ENCODE results near the gene XPNPEP1.

XPNPEP1 gene

DNA sequence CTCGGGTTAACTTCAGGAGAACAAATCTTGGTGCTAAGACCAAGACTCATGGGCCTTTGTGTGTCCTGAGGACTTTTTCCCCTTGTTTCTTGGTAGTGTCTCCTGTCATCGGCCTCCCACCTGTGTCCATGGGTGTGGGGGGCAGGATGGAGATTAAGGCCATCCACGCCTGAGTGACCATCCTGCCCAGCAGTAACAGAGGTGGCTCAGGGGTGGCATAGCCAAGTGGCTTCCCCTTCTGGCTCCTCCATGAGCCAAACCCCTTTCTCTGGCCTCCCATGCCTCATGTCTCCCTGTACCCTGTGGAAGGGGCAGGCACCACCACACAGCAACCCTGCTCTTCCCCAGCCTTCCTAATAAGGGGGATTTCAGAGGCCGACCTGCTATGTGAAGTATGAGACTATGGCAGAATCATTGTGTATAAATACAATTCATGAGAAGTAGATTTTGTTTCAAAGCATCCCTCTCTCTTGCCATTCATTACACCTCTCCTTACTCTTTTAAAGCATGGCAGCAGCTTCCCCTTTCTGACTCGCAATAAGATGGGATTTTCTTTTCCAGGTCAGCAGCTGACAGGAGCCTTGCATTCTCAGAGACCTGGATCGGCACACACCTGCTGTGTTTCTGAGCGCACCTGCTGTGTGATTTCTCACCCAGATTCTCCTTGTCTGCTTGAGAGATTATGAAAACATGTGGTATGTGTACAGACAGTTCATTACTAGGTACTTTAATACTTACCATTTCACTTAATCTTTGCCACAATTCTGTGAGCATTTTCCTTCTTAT, 102.5 kb downstream of the XPNPEP1 start:
- no peak for TF ChIP-seq EZH2phosphoT487 (conservative IDR thresholded peaks at IDR 0.05; ENCODE audit: low read length)
- TF ChIP-seq, protein P1, sequence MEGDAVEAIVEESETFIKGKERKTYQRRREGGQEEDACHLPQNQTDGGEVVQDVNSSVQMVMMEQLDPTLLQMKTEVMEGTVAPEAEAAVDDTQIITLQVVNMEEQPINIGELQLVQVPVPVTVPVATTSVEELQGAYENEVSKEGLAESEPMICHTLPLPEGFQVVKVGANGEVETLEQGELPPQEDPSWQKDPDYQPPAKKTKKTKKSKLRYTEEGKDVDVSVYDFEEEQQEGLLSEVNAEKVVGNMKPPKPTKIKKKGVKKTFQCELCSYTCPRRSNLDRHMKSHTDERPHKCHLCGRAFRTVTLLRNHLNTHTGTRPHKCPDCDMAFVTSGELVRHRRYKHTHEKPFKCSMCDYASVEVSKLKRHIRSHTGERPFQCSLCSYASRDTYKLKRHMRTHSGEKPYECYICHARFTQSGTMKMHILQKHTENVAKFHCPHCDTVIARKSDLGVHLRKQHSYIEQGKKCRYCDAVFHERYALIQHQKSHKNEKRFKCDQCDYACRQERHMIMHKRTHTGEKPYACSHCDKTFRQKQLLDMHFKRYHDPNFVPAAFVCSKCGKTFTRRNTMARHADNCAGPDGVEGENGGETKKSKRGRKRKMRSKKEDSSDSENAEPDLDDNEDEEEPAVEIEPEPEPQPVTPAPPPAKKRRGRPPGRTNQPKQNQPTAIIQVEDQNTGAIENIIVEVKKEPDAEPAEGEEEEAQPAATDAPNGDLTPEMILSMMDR (IDR thresholded peaks at IDR 0.05; ENCODE audit: insufficient read depth, low read length, poor library complexity, severe bottlenecking), result no peak
- Histone ChIP-seq H3K9ac (ENCODE audit: low read length) (no peak overlapping the region), H4K20me1 (ENCODE audit: low read depth, low read length) (no peaks in the 10 kb centered on the region), H3K27ac (ENCODE audit: low read depth, low read length) (no peak overlapping the region), H3K36me3 (ENCODE audit: low read length) (no peaks in the 10 kb centered on the region), H3K4me2 (ENCODE audit: low read depth, low read length, poor library complexity, severe bottlenecking) (no peak overlapping the region), H3K4me3 (ENCODE audit: insufficient read depth, low read length, poor library complexity, severe bottlenecking) (no peak overlapping the region), H3K9me3 (ENCODE audit: insufficient read depth, low read length) (no peaks in the 10 kb centered on the region), H3K9me2 (replicated peaks; ENCODE audit: insufficient read depth, low read length) (no peaks in the 10 kb centered on the region; the same call in 1 of the 2 replicates), H3K27me3 (ENCODE audit: low read length) (no peaks in the 10 kb centered on the region), H3K79me2 (ENCODE audit: insufficient read depth, low read length) (no peaks in the 10 kb centered on the region), H2AFZ (ENCODE audit: low read depth, low read length, severe bottlenecking) (no peak overlapping the region), H3F3A (ENCODE audit: insufficient read depth) (no peaks in the 10 kb centered on the region)

- Histone ChIP-seq H3F3A (ENCODE audit: insufficient read depth) (no peaks in the 10 kb centered on the region), H3K36me3 (ENCODE audit: low read length) (no peaks in the 10 kb centered on the region), H3K9me2 (replicated peaks; ENCODE audit: insufficient read depth, low read length) (no peaks in the 10 kb centered on the region; the same call in 1 of the 2 replicates), H3K4me3 (ENCODE audit: insufficient read depth, low read length, poor library complexity, severe bottlenecking) (no peak overlapping the region), H3K27ac (ENCODE audit: low read depth, low read length) (no peak overlapping the region), H3K4me2 (ENCODE audit: low read depth, low read length, poor library complexity, severe bottlenecking) (no peak overlapping the region), H3K9me3 (ENCODE audit: insufficient read depth, low read length) (no peaks in the 10 kb centered on the region), H3K79me2 (ENCODE audit: insufficient read depth, low read length) (no peaks in the 10 kb centered on the region), H4K20me1 (ENCODE audit: low read depth, low read length) (no peaks in the 10 kb centered on the region), H2AFZ (ENCODE audit: low read depth, low read length, severe bottlenecking) (no peak overlapping the region), H3K9ac (ENCODE audit: low read length) (no peak overlapping the region), H3K27me3 (ENCODE audit: low read length) (no peaks in the 10 kb centered on the region)
- TF ChIP-seq EZH2phosphoT487 (conservative IDR thresholded peaks at IDR 0.05; ENCODE audit: low read length), result no peak
- TF ChIP-seq, protein P1 (IDR thresholded peaks at IDR 0.05; ENCODE audit: insufficient read depth, low read length, poor library complexity, severe bottlenecking), result no peak
Measured at GRCh38 chr10:109819807-109820206, 103.5 kb downstream of the XPNPEP1 start.

Measured in SU-DHL-6 (cell line).